Erythroblast (primary cell): ENCODE results near the gene RPL27A.

Source experiments
- DNase-seq, 2 experiments: peaks; one replicate each; lab custom pipeline; 2025; lab: John Stamatoyannopoulos, UW
- GATA1 ChIP-seq: IDR thresholded peaks from 2 replicates; pipeline ENCODE4 v1.6.1; 2011; ENCODE audit warnings: low read depth, mild to moderate bottlenecking, control low read depth, low read length, moderate library complexity
- POLR2A ChIP-seq: IDR thresholded peaks from 2 replicates; pipeline ENCODE4 v1.6.1; 2011; ENCODE audit warnings: mild to moderate bottlenecking, low read length

Gene RPL27A

GRCh38 chr11:8682303-8683114, at the start of gene RPL27A, which contains the start of gene TRIM66:
TSS of gene RPL27A (plus strand) at chr11:8682792. CDS start at chr11:8682814, 22 bp downstream.
TSS of gene TRIM66 (minus strand) at chr11:8682665. CDS start at chr11:8672274, 10,391 bp downstream.
- peak; percentile 97 to 98 for DNase-seq
- TF ChIP-seq POLR2A (peak; percentile 100), GATA1 (no peak)

- TF ChIP-seq GATA1 (no peak), POLR2A (no peak)
- DNase-seq: no peak
Measured at GRCh38 chr11:8634498-8634897, 48.1 kb upstream of the RPL27A start.

DNA sequence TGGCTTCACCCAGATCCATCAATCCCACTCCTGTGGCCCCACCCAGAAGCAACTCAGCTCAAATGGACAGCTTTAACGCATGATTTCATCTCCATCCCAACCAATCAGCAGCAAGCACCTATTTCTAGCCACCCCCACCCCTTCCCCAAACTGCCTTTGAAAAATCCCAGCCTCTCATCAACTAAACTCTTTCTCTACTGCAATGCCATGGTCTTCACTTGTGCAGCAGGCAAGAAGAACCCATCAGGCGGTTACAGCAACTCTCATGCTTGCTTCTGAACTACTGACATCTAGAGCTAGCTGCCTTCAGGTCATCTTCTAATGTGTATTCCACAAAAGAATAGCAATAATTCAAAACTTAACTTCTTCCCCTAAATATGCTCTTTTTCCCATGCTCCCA, 46.5 kb upstream of the RPL27A start:
- TF ChIP-seq GATA1 (no peak), POLR2A (no peak)
- no peak for DNase-seq

DNA sequence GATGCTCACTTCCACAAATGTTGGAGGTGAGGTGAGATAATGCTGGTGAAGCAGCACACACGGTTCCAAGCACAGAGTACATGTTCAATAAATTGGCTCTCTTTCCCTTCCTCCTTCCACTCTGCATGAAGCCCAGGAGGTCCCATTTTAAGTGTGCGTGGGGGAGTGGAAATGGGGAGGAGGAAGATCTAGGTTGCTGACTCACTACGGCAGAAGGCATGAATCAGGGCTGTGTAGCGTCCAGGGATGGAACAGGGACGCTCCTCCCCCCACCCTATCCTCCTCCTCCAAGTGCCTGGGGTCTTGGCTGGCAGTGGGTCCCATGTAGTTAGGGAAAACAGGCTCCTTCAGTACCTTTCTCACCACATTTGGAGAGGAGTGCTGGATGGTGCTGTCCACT, 44.3 kb upstream of the RPL27A start:
- TF ChIP-seq POLR2A (no peak), GATA1 (no peak)
- no peak for DNase-seq

DNA sequence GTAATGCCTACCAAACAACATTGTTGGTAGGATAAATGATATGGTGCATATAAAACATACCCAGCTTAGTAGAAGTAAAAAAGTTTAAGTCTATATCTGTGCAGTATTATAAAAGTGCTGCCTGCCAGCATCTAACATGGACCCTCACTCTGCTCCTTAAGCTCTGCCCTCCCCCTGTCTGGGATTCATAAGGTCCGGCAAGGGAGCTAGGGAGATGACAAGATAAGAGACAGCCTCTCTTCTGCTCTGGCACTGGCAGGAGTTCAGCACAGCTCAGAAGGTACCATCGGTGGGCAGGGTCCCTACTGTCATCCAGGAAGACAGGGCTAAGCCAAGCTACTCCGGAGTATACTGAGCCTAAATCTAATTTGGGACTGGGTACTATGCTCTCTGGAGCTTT, 42.9 kb upstream of the RPL27A start:
- DNase-seq: no peak
- no peak for TF ChIP-seq POLR2A

GRCh38 chr11:8640267-8640906, 42.2 kb upstream of the RPL27A start:
- TF ChIP-seq GATA1 (no peak), POLR2A (no peak)
- DNase-seq: no peak

- no peak for TF ChIP-seq POLR2A
- TF ChIP-seq GATA1: no peak
- DNase-seq: no peak
Measured at GRCh38 chr11:8641332-8641731, 41.3 kb upstream of the RPL27A start.

DNA sequence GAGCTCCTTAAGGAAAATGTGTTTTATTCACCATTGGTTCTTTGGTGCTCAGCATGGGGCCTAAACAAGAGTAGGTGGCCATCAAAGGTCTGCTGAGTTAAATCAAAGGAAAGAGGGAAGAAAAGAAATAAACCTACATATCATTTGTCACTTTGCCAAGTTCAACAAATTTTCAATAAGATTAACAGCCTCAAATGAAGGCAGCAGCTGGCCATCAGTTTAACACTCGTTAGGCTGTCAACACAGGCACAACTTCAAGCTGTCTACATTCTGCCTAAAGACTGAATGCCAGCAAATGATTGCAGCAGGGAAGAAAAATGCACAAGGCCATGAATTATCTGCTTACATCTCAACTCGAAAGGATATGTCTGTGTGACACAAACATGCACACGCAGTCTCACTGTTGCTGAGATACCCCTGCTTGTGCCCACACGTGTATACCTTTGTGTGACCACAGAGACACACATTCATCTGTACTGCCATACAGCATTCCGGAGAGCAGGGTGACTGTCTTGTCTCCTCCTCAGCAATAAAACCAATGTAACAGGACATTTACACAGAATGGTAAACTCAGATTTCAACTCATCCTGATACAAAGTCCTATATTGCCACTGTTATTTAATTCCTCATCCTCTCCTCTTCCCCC, 40.3 kb upstream of the RPL27A start:
- no peak for TF ChIP-seq GATA1
- TF ChIP-seq POLR2A: no peak
- DNase-seq: no peak

DNA sequence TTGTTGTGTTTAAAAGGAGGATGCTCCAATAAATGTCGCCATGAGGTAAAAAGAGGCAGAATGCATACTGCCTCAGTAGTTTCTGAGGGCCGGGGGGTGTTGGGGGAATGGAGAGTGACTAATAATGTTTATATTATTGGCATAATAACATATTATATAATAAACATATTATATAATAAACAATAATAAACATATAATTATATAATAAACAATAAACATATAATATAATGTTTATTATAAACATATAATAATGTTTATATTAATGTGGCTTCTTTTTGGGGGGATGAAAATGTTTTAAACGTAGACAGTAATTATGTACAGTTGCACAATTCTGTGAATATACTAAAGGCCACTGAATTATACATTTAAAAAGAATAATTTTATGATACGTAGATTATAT, 35.7 kb upstream of the RPL27A start:
- DNase-seq: no peak
- TF ChIP-seq POLR2A (no peak), GATA1 (no peak)

DNA sequence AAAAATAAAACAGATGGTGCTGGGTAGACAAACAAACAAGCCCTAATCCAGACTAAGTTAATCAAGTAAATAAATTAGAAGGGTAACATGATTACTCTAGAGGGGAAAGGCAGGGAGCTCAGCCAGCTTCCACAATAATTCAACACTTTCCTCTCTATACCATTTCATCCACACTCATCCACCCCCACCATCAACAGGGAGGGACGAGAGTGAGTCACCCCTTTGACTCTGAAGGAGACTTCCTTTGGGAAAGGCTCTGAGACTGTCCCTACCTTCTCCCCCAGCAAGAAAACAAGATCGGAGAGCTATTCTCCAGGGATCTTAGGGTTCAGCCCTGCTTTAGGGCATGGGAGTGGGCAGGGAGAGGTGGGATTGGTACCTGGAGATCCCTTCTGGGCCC, 33.2 kb upstream of the RPL27A start:
- no peak for DNase-seq
- TF ChIP-seq POLR2A (no peak), GATA1 (no peak)

GRCh38 chr11:8650401-8650990, 32.1 kb upstream of the RPL27A start:
- no peak for DNase-seq
- TF ChIP-seq GATA1 (no peak), POLR2A (no peak)

GRCh38 chr11:8652140-8652539, 30.5 kb upstream of the RPL27A start:
- DNase-seq: peak in 1 of 2 experiments; percentile 22
- no peak for TF ChIP-seq POLR2A
- TF ChIP-seq GATA1: no peak

- DNase-seq: no peak
- TF ChIP-seq POLR2A: no peak
- TF ChIP-seq GATA1: no peak
Measured at GRCh38 chr11:8654503-8654902, 28.1 kb upstream of the RPL27A start.
